ENCODE measurements around the gene MRPL12.

The MRPL12 gene

DNA sequence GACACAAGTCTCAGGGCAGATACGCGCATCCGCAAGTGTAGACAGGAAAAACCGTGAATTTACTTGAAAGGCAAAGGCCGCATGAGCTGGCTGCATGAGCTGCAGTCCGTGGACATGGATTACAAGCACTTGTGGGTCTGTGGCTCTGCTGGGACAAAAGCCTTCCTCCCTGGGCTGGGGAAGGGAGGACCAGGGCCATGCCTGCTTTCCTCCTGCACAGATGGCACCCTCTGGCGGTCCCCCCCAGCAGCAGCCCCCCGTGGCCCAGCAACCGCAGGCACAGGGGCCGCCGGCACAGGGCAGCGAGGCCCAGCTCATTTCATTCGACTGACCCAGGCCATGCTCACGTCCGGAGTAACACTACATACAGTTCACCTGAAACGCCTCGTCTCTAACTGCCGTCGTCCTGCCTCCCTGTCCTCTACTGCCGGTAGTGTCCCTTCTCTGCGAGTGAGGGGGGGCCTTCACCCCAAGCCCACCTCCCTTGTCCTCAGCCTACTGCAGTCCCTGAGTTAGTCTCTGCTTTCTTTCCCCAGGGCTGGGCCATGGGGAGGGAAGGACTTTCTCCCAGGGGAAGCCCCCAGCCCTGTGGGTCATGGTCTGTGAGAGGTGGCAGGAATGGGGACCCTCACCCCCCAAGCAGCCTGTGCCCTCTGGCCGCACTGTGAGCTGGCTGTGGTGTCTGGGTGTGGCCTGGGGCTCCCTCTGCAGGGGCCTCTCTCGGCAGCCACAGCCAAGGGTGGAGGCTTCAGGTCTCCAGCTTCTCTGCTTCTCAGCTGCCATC lies 1.7 kb upstream of the MRPL12 start:
- DNase-seq (ENCODE audit: low read depth in 2 of 2): no peak

DNA sequence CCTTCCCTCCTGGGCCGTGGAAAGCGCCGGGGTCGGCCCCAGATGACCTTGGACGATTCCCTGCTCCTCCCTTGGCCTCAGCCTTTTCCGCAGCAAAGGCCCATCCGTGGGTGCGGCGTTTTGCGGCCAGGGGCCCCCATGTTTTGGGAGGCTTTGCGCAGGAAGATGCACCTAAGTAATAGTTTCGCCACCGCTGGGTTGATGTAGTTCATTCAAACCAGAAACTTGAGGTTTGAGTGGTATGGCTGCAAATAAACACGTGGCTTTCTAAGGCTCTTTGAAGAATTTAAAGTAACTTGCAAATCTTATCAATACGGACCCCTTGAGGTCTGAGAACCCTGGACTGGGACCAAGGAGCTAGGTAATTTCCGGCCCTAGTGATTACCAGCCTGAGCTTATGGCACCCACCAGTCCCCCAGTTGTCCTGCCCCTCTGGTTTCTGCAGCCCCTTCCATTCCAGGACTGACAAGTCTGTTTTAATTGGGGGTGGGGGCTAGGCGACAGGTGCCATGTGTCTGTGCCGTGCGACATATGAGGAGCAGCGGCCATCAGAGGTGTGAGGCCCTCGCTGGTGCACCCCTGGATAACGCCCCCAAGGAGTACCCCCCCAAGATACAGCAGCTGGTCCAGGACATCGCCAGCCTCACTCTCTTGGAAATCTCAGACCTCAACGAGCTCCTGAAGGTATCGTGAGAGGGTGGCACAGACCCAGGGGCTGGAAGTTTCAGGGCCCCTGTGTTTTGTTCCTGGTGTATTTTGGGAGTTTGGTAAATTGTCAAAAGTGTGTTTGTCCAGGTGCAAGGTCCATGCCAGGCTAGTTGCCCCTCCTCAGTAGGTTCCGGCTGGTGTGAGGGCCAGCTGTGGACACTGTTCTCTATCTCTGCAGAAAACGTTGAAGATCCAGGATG lies 834 bp downstream of the MRPL12 start:
- DNase-seq (ENCODE audit: low read depth in 2 of 2): no peak

DNA sequence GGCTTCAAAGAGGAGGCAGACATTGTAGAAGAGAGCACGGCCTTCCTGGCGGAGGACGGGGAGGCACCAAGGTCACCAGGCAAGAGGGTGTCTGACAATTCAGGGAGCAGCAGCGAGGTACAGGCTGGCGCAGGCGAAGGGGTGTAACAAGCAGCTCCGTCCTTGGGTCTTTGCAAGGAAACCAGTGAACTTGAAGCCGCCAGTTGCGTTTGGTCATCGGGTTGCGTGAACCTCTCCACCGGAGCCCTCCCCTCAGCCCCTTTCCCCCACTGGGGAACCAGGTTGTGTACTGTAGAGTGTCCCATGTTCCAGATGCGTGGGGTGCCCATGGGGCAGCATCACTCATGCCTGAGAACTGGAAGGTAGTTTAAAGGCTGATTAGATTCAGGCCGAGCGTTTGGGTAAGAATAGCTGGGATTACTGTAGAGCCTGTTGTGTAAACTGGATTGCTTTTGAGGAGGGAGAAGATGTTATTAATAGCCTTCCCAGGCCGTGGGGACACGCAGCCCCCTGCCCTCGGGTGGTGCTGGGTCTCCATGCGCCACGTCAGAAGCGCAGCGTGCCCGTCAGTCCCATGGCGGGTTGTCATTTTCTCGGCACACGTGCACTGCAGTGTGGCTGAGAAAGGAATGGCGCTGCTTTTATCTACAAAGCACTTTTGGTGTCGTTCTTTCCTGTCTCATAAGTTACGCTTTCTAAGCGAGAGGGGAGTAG lies 2.5 kb downstream of the MRPL12 start:
- no peak for DNase-seq (ENCODE audit: low read depth in 2 of 2)

DNA sequence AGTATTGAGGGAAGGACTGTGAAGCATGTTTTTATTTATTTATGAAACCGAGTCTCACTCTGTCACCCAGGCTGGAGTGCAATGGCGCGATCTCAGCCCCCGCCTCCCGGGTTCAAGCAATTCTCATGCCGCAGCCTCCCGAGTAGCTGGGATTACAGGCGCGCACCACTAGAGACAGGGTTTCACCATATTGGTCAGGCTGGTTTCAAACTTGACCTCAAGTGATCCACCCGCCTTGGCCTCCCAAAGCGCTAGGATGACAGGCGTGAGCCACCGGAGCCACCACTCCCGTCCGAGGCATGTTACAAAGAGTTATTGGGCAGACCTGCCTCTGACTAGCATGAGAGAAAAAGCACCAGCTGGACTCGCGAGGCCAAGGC lies 3.1 kb downstream of the MRPL12 start:
- no peak for DNase-seq (ENCODE audit: low read depth in 2 of 2)

DNA sequence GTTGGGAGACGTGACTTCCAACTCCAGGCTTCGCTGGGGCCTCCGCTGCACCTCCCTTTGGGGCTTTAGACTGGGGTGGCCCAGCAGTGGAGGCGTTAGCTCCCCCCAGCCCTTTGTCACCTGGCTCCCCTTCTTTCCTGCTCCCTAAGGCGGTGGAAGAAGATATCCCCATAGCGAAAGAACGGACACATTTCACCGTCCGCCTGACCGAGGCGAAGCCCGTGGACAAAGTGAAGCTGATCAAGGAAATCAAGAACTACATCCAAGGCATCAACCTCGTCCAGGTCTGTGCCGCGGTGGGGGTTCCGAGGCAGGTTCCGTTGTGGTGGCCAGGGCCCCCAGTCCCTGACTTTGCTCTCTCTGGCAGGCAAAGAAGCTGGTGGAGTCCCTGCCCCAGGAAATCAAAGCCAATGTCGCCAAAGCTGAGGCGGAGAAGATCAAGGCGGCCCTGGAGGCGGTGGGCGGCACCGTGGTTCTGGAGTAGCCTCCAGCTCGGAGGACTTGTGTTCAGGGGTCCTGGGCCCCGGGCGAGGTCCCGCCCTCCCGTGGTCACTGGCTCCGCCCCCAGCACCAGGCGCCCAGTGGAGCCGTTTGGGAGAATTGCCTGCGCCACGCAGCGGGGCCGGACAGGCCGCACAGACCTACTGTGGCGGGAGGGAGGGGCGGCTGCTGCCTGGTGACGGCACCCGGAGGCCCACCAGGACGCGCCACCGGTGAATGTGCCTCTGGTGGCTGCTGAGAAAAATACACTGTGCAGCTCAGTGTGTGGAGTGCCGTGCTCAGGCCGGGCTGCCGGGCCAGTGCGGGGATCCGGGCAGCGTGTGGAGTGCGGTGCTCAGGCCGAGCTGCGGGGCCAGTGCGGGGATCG lies 3.8 kb downstream of the MRPL12 start:
- no peak for DNase-seq (ENCODE audit: low read depth in 2 of 2)

DNA sequence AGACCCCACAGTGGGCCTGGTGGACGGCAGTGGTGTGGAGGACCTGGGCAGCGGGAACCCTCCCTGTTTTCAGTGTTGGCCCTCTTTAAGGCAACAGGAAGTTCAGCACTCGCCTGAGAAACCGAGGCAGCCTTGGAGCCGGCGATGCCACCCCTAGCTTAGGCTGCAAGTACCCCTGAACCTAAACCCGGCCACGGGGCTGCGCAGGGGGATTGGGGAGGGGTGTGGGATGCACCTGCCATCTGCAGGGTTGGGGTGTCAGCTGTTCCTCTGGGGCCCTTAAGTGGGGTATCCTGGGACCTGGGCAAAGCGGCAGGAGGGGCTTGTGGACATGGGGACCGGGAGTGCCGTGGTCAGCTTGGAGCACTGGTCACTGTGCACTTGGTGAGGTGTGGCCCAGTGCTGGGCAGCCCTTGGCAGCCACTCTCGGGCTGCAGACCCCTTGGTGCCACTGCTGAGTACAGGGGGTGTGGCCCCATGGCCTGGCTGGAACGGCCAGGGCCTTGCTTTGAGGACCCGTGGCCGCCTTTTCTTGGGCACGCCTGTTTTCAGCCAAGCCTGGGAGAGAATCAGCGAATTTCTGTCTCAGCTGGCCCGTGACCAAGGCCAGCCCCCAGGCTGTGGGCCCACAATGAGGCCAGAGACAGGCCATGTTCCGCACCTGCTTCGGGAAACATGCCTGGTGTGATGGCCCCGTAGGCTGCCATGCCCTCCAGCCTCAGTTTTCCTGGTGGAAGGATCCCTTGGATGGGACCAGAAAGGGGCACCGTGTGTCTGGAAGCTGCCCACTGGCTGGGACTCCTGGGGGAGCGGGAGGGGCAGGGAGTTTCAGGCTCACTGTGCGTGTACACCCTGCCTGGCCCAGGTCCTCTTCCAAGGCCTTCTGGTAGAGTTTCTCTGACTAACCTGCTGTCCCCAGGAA lies 4.8 kb downstream of the MRPL12 start:
- no peak for DNase-seq (ENCODE audit: low read depth in 2 of 2)

DNA sequence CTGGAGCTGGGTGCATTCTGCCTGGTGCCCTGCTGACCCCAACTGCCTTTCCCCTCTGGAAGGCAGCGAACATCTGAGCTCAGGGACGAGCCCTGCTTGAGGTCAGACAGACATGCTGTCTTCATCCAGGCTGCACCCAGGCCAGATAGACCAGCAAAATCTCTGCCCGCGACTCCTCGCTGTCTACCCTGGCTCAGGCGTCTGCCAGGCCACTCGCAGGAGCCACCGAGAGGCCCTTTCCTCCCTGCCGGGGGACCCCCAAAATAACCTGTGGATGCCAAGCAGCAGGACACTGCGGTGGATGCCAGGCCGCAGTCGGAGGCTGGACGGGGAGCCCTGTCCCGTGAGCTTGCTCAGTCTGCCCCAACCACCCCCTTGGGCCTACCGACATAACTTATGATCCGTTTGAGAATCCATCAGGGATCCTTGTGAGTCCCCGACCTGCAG lies 5.6 kb downstream of the MRPL12 start:
- DNase-seq (ENCODE audit: low read depth in 2 of 2): no peak

DNA sequence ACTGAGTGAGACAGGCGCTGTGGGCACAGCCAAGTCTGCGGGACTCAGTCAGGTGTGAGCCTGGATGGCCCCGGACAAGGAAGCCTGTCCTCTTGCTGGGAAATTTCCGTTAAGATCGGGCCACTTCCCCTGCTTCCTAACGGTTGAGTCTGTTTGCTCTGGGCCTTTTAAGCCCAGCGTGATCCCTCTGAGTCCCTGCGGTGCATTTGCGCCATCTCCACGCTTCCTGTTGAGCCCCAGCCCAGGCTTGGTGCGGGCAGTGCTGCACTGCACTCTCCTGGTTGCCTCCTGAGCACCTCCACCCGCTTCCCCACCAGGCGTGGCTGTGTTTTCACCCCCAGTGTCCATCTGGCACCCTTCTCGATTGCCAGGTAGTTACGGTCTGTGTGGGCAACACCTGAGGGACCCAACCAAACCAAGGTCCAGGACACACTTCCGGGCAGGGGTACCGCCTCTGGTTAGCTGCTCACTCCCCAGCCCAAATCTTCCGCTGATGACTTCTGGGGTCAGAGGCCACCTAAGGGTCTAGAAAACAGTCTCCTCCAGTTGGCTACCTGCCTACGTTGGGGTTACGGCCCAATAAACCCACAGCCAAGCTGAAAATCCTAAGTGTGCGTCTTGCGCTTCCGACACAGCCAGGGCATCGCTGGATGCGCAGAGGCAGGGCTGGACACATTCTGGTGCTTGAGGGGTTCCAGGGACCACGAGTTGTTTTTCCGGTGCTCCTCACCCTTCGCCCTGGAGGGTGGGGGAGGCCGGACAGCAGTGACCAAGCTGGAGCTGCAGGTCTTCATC lies 7.5 kb downstream of the MRPL12 start:
- DNase-seq (ENCODE audit: low read depth in 2 of 2): no peak

DNA sequence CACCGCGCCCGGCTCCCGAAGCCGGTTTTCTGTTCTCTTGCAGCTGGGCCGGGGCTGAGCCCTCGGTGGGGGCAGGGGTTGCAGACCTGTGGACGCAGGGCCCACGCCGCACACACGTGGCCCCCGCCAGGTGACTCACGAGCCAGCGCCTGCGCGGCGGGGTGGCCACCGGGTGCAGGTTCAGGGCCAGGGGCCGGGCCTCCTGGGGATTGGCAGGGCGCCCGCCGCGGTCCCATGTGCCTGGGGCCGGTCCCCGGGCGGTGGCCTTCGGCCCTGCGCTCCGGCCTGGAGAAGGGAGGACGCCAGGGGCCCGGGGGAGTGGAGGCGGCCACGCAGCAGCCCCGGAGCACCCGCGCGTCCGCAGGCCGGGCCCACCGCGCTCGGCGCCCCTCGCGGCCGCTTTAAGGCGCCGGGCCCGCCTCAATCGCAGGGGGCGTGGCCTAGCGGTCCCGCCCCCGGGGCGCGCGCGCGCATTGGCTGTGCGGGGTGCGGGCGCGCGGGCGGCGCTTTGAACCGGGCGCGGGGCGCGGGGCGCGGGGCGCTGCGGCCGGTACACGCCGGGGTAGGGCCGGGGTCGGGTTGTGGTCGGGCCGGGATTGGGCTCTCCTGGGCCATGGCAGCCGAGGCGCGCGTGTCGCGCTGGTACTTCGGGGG lies 8.8 kb downstream of the MRPL12 start, which contains the start of gene SLC25A10:
Gene SLC25A10, plus strand, starts transcription at position 471 of the 654 bp plus-strand sequence. Its CDS starts 143 bp downstream, at position 614.
- peak; percentile 64 for DNase-seq (ENCODE audit: low read depth in 2 of 2)

DNA sequence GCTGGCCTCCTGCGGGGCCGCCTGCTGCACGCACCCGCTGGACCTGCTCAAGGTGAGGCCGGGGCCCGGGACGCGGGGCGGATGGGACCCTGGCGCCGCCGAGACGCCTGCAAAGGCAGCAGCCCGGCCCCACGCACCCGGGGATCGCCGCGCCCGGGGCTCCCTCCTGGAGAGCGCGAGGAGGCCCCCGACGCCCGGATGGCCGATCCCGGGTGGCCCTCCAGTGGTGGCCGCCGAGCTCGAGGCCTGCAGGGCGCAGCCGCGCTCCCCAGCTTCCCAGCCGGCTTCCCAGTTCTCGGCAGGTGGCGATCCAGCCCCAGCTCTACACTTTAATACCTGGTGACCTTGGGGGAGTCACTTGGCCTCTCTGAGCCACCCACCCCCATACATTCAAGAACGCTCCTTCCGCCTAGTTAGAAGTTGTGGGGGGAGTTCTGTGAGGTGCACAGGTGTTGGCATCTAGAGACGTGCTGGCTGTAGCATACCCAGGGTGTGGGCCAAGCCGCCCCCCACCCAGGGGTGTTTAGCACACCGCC lies 9.4 kb downstream of the MRPL12 start:
- DNase-seq (ENCODE audit: low read depth in 2 of 2): no peak

DNA sequence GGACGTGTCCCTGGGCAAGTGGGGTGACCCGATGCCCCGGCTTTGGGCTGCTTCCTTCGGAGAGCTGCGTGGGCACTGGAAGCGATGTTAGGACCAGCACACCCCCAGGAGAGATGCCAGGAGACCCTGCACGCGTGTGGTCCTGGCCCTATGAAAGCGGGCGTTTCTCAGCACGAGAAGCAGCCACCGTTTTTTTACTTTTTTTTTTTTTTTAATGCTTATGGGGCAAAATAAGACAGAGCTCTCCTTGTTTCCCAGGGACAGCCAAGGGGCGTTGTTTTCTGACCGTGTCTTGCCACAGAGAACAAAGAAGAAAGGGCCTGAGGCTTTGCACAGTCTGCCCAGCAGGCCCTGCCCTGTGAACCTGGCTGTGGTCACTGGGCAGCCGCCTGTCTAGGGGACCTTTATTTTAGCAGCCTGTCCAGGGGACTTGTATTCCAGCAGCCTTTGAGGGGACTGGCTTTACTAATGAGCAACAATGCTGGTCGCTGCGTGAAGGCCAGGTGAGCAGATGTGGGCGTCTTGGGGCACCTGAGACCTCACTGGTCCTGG lies 9.9 kb downstream of the MRPL12 start:
- DNase-seq (ENCODE audit: low read depth in 2 of 2): no peak

DNA sequence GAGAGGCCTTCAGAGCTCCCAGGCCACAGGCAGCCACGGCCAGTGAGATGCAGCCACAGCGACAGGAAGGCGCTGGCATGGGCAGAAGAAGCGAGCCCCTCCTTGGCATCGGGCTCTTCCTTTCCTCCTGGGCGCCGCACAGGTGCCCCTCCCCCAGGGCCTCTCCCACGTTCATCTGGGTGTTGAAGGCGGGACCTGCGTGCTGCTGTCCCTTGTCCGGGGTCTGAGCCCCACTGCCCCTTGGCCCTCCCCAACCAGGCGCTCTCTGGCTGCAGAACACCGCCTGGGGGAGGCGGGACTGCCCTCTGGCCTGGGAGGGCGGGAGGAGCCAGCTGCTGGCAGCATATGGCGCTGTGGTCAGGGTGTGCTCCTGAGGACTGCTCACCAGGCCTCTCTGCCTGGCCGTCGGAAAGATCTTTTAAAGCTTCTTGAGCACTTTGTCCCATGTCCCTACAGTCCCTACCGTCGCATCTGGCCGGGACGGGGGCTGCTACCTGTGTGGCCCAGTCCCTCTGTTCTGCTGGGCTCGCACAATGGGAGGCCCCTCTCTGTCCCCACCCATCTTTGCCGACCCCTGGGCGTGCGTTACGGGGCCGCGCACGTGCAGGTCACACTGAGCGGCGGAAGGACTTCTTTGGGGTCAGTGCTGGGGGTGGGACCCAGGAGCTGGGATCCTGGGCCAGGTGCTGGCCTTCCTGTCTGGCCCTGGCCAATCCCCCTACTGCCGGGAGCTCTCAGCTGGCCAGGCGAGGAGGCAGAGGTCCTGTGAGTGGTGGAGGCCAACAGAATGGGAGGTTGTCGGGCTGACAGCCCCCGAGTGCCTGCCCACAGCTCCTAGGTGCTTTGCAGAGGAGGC lies 10.6 kb downstream of the MRPL12 start:
- DNase-seq (ENCODE audit: low read depth in 2 of 2): no peak

DNA sequence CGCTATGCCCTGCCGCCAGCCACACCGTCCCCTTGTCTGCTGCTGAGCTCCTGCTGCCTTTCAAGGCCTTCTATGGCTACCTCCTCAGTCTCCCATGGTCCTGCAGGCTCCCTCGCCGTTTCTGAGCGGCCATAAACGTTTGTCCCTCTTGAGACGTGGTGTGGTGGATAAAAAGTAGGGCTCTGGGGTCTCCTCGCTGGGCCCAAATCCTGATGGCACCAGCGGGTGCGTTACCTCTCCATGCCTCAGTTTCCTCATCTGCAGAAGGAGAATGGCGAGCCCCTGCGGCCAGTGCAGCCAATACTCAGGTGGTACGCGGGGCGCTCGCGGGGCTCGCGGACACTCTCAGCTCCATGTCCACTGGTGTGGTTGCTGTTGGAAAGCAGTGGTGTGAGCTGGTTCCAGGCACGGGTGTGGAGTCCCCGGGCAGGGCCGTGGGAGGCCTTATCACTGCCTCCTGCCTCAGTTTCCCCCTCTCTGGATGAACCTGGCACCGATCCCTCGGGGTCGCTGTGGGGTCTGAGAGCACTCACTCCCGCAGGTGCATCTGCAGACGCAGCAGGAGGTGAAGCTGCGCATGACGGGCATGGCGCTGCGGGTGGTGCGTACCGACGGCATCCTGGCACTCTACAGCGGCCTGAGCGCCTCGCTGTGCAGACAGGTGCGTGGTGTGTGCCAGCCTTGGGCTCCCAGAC lies 11.4 kb downstream of the MRPL12 start:
- DNase-seq (ENCODE audit: low read depth in 2 of 2): no peak

DNA sequence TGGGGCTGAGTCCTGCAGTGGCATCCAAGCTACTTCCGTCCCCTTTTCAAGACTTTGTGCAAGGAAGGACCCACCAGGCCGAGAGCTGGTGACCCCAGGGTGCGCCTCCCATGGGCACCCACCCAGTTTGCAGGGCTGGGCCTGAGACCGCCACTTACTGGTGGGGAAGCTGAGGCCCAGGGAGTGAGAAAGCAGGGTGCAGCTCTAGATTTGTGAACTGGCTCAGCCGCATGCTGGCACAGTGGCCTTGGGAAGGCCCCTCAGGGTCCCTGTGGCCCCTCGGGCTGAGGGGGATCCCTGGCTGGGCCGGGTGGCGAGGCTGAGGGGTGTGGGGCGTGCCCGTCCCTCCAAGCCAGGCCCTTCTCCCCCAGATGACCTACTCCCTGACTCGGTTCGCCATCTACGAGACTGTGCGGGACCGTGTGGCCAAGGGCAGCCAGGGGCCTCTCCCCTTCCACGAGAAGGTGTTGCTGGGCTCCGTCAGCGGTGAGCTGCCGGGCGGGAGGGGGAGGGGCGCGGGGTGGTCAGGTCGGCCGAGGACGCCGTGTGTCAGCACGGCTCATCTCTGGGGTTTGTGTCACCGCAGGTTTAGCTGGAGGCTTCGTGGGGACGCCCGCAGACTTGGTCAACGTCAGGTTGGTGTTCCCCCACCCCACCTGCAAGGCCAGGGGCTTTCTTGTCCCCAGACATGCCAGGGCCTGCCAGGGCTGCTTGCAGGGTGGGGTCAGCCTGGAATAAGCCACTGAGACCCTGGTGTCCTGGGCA lies 12.1 kb downstream of the MRPL12 start:
- no peak for DNase-seq (ENCODE audit: low read depth in 2 of 2)

DNA sequence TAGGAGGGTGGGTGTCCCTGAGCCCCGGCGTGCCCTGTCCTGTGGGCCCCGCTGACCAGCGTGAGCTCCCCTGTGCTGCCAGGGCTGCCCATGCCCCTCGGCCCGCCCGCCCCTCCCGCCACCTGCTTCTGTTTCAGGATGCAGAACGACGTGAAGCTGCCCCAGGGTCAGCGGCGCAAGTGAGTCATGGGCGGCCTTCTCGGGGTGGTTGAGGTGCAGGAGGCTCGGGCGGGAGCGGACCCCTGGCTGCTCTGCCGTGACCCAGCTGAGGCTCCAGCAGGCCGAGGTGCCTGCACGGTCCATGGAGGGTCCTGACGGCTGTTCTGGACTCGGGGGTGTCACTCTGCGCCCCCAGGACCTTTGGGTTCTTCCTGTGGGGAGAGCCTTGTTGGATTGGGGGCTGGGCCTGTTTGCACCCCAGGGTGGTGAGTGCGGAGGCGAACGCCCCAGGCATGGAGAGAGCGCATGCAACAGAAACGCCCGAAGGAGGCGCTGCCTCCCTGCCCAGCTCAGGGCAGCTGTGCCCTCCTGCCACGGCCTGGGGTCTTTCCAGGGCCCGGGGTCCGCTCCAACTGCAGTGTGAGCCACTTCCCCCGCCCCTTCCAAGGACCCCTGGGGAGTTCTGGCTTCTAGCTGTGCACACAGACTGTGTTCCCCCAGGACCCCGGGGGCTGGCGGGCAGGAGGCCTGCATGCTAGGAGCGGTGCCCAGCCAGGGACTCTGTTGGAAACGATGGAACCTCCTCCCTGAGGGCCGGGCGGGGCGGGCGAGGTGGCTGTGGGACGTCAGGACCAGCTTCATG lies 12.9 kb downstream of the MRPL12 start:
- DNase-seq (ENCODE audit: low read depth in 2 of 2): no peak

Measured in activated CD8-positive, alpha-beta memory T cell treated with anti-CD3 and anti-CD28 coated beads for 4 hours (primary cell).